SU-DHL-6 (cell line): Measurements from ENCODE around the gene TSHZ3.

Experiments used
- EZH2phosphoT487 ChIP-seq: fragments of 200-600 bp; sonication (generic), shearing (Covaris generic); conservative IDR thresholded peaks from 2 replicates; pipeline ENCODE4 v1.6.1; 2018; ENCODE audit warnings: mild to moderate bottlenecking, antibody characterized with exemption, low read length, moderate library complexity, mixed read lengths
- TF ChIP-seq, protein P1 (sequence below): fragments of 200-600 bp; sonication (generic); IDR thresholded peaks from one replicate; pipeline ENCODE4 v1.5.1; 2017; ENCODE audit warnings: antibody characterized with exemption, mild to moderate bottlenecking, low read length, moderate library complexity; ENCODE audit not compliant: insufficient read depth, poor library complexity, severe bottlenecking

DNA sequence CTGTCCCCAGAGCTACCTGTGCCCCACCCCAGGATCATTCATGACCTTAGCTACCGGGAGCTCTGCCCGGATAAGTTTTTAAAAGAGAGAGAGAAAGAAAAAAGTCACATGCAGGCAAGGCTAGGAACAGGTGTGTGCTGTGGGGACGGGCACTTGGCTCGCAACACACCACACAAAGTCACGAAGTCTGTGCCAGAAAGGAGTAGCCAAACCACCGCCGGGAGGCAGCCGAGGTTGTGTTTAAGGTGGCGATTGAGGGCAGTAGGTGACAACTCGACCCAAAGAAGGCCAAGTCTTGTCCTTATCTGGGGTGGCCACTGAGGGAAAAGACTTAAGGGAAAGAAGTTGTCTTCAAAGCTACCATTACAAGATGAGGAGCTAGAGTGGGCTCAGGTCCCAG lies 4.6 kb upstream of the TSHZ3 start:
- TF ChIP-seq, protein P1, sequence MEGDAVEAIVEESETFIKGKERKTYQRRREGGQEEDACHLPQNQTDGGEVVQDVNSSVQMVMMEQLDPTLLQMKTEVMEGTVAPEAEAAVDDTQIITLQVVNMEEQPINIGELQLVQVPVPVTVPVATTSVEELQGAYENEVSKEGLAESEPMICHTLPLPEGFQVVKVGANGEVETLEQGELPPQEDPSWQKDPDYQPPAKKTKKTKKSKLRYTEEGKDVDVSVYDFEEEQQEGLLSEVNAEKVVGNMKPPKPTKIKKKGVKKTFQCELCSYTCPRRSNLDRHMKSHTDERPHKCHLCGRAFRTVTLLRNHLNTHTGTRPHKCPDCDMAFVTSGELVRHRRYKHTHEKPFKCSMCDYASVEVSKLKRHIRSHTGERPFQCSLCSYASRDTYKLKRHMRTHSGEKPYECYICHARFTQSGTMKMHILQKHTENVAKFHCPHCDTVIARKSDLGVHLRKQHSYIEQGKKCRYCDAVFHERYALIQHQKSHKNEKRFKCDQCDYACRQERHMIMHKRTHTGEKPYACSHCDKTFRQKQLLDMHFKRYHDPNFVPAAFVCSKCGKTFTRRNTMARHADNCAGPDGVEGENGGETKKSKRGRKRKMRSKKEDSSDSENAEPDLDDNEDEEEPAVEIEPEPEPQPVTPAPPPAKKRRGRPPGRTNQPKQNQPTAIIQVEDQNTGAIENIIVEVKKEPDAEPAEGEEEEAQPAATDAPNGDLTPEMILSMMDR = no peak
- TF ChIP-seq EZH2phosphoT487 = no peak
